Left ventricle myocardium inferior (tissue), 1 donor: Measurements from ENCODE around the gene DCAF6. TPM values are rescaled to one million over a fixed set of nuclear protein-coding genes. Genes with fewer than 3 reads are reported as not detected.

ENCODE experiments used
- DNase-seq: peaks from one replicate; pipeline ENCODE4 v3.0.0-alpha.2; 2020
- H3K27ac ChIP-seq: fragments of 200-600 bp; replicated peaks from 2 replicates; pipeline ENCODE4 v1.8.0; 2021
- H3K27me3 ChIP-seq: fragments of 200-600 bp; 2 replicates; pipeline ENCODE4 v1.8.0; 2021; ENCODE audit warnings: low read depth
- H3K36me3 ChIP-seq: fragments of 200-600 bp; 2 replicates; pipeline ENCODE4 v1.8.0; 2021
- H3K4me1 ChIP-seq: fragments of 200-600 bp; 2 replicates; pipeline ENCODE4 v1.8.0; 2021
- H3K4me3 ChIP-seq: fragments of 200-600 bp; 2 replicates; pipeline ENCODE4 v1.8.0; 2021; ENCODE audit warnings: mild to moderate bottlenecking, moderate library complexity
- H3K9me3 ChIP-seq: fragments of 200-600 bp; replicated peaks from 2 replicates; pipeline ENCODE4 v1.8.0; 2021
- intact Hi-C: fragments of 100-400 bp; cut with micrococcal nuclease; formaldehyde crosslinking; loops from one replicate; pipeline ENCODE4 v1.11.0; 2022
- total RNA-seq: library from RNA; stranded (reverse); fragmentation: NEBNext Ultra II Directional; extraction: Animal tissue kit (Norgen Biotek cat#: 25700); gene quantifications from one replicate; pipeline ENCODE4 v1.2.1, GENCODE V29; 2021
- TF ChIP-seq, protein P1 (sequence below): fragments of 200-600 bp; IDR thresholded peaks from 2 replicates; pipeline ENCODE4 v1.8.0; 2021; ENCODE audit warnings: antibody characterized with exemption, mild to moderate bottlenecking, borderline replicate concordance
- donor health status: DM: no; HTN: yes; CAD: no; lungs with severe emphysema.

The DCAF6 gene
- total RNA-seq, 1 donor from 2014 or later: 196 TPM

DNA sequence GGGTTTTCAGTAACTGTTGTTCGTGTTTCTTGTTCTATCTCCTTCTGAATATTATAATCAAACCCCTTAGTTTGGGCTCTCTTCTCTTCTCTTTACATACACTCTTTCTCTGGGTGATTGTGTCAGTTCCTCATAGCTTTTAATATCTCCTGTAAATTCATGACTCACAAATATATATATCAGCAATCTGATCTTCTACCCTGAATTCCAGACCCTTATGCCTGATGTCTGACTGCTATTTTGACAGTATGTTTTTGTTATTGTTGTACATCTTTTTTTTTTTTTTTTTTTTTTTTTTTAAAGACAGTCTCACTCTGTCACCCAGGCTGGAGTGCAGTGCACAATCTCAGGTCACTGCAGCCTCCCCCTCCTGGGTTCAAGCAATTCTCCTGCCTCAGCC is 71.2 kb downstream of the DCAF6 start:
- intact Hi-C loops: no loop called here
- TF ChIP-seq, protein P1, sequence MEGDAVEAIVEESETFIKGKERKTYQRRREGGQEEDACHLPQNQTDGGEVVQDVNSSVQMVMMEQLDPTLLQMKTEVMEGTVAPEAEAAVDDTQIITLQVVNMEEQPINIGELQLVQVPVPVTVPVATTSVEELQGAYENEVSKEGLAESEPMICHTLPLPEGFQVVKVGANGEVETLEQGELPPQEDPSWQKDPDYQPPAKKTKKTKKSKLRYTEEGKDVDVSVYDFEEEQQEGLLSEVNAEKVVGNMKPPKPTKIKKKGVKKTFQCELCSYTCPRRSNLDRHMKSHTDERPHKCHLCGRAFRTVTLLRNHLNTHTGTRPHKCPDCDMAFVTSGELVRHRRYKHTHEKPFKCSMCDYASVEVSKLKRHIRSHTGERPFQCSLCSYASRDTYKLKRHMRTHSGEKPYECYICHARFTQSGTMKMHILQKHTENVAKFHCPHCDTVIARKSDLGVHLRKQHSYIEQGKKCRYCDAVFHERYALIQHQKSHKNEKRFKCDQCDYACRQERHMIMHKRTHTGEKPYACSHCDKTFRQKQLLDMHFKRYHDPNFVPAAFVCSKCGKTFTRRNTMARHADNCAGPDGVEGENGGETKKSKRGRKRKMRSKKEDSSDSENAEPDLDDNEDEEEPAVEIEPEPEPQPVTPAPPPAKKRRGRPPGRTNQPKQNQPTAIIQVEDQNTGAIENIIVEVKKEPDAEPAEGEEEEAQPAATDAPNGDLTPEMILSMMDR: no peak
- H3K27me3 ChIP-seq: no peaks in the 10 kb centered on the region
- H3K36me3 ChIP-seq: peaks cover 44% of the 10 kb centered on the region
- H3K9me3 ChIP-seq: no peaks in the 10 kb centered on the region
- H3K4me3 ChIP-seq: no peak overlapping the region
- H3K4me1 ChIP-seq: peaks cover 16% of the 10 kb centered on the region
- no peak for DNase-seq
- H3K27ac ChIP-seq: no peak overlapping the region

DNA sequence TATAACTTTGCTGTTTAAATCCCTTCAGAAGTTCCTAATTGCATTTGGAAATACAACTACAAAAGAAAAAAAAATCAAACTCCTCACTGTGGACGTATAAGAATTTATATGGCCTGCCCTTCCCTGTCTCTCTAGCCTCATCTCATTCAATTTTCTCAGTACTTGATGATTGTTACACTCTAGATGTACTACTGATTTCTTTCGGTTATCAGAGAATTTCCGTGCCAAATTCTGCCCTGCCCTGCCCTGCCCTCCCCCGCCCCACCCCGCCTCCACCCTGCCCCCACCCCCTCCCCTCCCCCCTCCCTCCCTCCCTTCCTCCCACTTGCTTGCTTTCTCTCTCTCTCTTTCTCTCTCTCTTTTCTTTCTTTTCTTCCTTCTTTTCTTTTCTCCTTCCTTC is 72.1 kb downstream of the DCAF6 start:
- no peak overlapping the region for H3K27ac ChIP-seq
- intact Hi-C loops: no loop called here
- DNase-seq: no peak
- peaks cover 40% of the 10 kb centered on the region for H3K36me3 ChIP-seq
- no peaks in the 10 kb centered on the region for H3K9me3 ChIP-seq
- H3K27me3 ChIP-seq: no peaks in the 10 kb centered on the region
- H3K4me1 ChIP-seq: peaks cover 16% of the 10 kb centered on the region
- H3K4me3 ChIP-seq: no peak overlapping the region
- TF ChIP-seq, protein P1: no peak

DNA sequence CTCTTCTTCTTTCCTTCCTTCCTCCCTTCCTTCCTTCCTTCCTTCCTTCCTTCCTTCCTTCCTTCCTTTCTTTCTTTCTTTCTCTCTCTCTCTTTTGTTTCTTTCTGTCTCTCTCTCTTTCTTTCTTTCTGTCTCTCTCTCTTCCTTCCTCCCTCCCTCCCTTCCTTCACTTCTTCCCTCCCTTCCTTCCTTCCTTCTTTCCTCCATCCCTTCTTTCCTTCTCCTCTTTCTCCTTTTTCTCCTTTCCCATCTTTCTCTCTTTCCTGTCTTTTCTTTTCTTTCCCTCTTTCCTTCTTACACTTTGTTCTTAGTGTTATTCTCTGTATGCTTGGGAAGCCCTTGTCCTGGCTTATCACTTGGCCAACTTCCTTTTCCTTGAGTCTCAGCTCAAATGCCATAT is 72.8 kb downstream of the DCAF6 start:
- TF ChIP-seq, protein P1: no peak
- H3K27me3 ChIP-seq: no peaks in the 10 kb centered on the region
- H3K27ac ChIP-seq: no peak overlapping the region
- intact Hi-C loops: no loop called here
- H3K36me3 ChIP-seq: peaks cover 38% of the 10 kb centered on the region
- DNase-seq: no peak
- H3K4me3 ChIP-seq: no peak overlapping the region
- peaks cover 15% of the 10 kb centered on the region for H3K4me1 ChIP-seq
- H3K9me3 ChIP-seq: no peaks in the 10 kb centered on the region

DNA sequence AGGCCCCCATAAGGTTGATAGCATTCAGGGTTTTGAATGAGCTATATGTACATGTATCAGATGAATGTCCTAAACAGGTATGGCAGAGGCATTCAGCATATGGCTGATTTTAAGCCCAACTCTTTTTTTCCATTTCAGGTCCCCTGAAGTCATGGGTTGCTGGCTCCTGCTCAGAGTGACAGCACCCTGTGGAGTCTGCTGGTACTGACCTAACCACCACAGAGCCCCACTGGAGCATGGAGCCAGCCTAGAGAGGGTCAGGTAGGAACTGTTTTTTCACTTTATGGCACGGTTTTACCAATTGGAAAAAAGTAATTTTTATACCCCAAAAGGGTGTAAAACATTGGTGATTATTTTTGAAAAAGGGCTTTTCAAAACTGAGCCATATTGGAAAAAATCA is 82.9 kb downstream of the DCAF6 start:
- Histone ChIP-seq H3K36me3 (peaks cover 52% of the 10 kb centered on the region), H3K9me3 (no peaks in the 10 kb centered on the region), H3K27ac (no peak overlapping the region), H3K4me3 (no peak overlapping the region), H3K27me3 (no peaks in the 10 kb centered on the region), H3K4me1 (peaks cover 4% of the 10 kb centered on the region)
- intact Hi-C loops: no loop called here
- DNase-seq: no peak
- TF ChIP-seq, protein P1: no peak

GRCh38 chr1:168031198-168031597 is 94.7 kb downstream of the DCAF6 start:
- no peak for DNase-seq
- Histone ChIP-seq H3K27me3 (no peaks in the 10 kb centered on the region), H3K4me3 (no peak overlapping the region), H3K4me1 (no peaks in the 10 kb centered on the region), H3K27ac (no peak overlapping the region), H3K9me3 (no peaks in the 10 kb centered on the region), H3K36me3 (peaks cover 17% of the 10 kb centered on the region)
- TF ChIP-seq, protein P1: no peak
- intact Hi-C loops: no loop called here

DNA sequence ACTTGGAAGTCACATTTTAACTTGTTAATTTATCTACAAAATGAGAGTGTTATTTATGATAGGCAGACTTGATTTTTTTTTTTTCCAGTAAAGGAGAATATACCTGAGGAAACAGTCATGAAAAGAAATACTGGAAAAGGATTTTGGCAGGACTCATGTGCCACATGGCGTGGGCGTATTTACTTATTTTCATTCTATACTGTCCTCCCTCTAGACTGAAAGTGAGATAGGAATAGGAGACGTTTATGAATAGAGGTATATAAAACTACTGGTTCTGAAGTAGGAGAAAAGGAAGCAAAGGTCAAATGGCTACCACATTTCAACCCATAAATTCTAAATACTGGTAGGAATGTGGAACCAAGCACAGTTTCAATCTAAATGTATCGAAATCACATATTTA is 95.1 kb downstream of the DCAF6 start:
- peaks cover 13% of the 10 kb centered on the region for H3K36me3 ChIP-seq
- TF ChIP-seq, protein P1: no peak

More for the DNA sequence above, 95.1 kb downstream of the DCAF6 start:
- no peaks in the 10 kb centered on the region for H3K27me3 ChIP-seq
- intact Hi-C loops: no loop called here
- H3K9me3 ChIP-seq: no peaks in the 10 kb centered on the region
- H3K4me1 ChIP-seq: no peaks in the 10 kb centered on the region
- no peak overlapping the region for H3K27ac ChIP-seq
- no peak overlapping the region for H3K4me3 ChIP-seq
- no peak for DNase-seq
